HG03039 (cell line): ENCODE measurements around the gene POU6F1.
"Not testable (repeated sequence)": the region's sequence is repeated elsewhere in the genome, so short reads cannot be mapped to it uniquely, and the experiment has no call there.

Source experiments
- ATAC-seq: cut with Tn5 transposase; IDR thresholded peaks from one replicate; pipeline ENCODE4 v1.9.1; 2021; ENCODE audit warnings: mild to moderate bottlenecking, moderate library complexity; ENCODE audit not compliant: unreplicated experiment

Gene POU6F1

DNA sequence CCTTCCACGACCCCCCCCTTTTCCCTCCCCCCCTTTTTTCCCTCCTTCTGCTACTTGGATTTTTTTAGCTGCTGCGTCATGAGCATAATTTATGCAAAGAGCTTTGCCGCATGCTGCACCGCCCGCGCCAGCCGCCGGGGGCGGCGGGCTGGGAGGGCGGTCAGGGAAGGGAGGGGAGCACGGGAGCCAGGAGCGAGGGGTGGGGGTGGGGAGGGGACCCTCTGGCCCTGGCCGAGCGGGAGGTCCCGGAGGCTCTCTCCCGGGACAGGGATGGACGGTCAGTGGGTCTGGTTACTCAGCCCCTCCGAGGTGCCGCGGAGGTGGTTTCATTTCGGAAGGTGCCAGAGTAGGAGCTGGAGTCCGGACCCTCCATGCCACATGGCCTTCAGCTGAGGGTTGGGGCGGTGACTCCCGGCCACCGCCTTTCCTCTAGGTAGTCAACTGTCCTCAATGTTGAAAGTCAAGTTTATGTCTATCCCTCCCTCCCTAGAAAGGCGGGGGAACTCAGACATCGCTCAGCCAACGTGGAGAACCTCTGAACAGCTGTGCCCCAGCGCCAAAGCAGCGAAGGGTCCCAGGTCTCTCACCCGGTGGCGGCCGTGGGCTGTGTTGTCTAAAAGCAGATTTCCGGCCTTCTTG lies at the start of gene POU6F1:
TSS of gene POU6F1 (minus strand) at position 95 of the 639 bp plus-strand sequence. CDS start 11,226 bp downstream, outside the sequence.
- ATAC-seq, result peak; percentile 66

GRCh38 chr12:51265024-51265423 lies 47.2 kb upstream of the POU6F1 start:
- ATAC-seq, result no peak

- no peak for ATAC-seq
Measured at GRCh38 chr12:51264297-51264696, 46.4 kb upstream of the POU6F1 start.

GRCh38 chr12:51263341-51263740 lies 45.5 kb upstream of the POU6F1 start:
- no peak for ATAC-seq

GRCh38 chr12:51262758-51263177 lies 44.9 kb upstream of the POU6F1 start:
- no peak for ATAC-seq

DNA sequence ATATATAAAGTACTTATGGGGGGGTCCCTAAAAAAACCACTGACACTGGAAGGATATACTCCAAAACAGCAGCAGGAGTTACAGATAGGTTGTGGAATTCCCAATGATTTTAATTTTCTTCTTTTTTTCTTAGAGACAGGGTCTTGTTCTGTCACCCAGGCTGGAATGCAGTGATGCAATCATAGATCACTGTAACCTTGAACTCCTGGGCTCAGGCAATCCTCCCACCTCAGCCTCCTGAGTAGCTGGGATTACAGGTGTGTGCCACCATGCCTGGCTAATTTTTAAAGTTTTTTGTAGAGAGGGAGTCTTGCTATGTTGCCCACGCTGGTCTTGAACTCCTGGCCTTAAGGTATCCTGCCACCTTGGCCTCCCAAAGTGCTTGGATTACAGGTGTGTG lies 41.7 kb upstream of the POU6F1 start:
- ATAC-seq, result not testable (repeated sequence)

DNA sequence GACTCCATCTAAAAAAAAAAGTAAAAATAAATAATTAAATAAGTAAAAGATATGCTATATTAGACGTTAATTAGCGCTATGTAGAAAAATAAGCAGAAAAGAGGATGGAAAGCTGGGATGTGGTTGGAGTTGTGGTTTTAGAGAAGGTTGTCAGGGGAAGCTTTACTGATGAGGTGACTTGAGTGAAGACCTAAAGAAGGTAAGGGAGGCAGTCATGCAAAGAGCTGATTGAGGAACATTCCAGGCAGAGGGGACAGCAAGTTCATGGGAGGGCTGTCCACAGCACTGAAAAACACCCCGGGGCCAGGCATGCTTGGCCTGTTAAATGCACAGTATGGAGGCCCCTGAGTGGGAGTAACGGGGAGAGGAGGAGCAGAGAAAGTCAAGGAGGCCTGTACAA lies 36.7 kb upstream of the POU6F1 start:
- ATAC-seq, result no peak

DNA sequence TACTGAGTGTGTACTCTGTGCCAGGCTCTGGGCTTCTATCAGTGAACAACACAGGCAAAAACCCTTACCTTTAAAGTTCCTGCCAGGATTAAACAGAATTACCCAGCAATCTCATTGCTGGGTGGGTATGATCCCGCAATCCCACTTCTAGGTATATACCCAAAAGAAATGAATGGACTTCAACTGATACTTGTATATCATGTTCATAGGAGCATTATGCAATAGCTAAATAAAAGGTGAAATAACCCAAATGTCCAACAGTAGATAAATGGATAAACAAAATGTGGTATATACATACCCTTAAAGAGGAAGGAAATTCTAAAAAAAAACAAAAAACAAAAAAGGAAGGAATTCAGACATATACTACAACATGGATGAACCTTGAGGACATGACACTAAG lies 35.4 kb upstream of the POU6F1 start:
- no peak for ATAC-seq

DNA sequence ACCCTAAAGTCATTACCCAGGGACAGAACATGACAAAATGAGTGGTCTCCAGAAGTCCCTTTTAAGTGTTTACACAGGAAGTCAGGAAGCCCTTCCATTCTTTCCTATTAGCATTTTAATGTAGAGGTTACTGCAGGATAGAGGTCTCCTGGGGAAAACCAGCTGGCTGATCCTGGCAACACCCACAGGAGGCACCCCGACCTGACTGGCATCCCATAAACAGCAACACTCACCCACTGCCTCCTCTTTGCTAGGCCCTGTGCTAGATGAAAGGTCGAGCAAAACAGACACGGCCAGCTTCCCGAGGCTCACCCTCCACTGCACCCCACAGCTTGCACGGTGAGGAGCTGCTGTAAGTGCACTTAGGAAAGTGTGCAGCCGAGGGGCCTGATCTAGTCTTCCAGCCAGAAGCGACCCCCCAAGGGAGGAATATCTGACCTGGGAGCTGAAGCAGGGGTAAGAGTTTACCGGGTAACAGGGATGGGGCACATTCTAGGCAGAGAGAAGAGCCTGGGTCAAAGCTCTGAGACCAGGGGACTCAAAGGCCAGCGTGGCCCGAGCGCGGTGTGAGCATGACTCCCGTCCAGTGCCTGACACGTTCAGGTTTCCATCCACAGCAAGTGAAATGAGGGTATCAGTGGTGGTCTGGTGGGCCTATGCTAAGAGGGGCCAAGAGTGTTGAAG lies 29.8 kb upstream of the POU6F1 start:
- no peak for ATAC-seq

DNA sequence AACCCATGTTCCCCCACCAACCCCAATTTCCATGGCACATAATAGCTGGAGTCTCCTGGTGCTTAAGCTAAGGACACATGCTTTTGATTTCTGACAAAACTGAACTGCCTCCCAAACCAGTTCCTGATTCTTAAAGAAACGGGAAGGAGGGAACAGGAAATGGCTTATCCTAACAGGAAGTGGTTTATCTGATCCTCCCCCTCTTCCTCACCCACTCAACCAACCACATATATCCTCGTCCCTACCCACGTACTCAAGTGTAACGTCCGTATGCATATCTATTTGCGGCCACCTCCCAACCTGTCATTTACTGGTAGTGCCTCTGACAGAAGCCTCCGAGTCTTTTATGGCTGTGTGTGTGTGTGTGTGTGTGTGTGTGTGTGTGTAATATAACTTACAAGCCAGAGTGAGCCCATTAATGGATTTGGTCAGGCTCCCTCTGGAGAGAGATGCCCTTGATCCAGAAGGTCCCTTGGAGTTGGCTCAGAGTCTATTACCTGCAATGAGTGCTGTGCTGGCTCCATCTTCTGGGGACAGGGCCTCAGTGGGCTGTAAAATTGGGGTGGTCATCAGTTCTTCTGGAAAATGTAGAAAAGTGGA lies 28.5 kb upstream of the POU6F1 start:
- ATAC-seq, result no peak

DNA sequence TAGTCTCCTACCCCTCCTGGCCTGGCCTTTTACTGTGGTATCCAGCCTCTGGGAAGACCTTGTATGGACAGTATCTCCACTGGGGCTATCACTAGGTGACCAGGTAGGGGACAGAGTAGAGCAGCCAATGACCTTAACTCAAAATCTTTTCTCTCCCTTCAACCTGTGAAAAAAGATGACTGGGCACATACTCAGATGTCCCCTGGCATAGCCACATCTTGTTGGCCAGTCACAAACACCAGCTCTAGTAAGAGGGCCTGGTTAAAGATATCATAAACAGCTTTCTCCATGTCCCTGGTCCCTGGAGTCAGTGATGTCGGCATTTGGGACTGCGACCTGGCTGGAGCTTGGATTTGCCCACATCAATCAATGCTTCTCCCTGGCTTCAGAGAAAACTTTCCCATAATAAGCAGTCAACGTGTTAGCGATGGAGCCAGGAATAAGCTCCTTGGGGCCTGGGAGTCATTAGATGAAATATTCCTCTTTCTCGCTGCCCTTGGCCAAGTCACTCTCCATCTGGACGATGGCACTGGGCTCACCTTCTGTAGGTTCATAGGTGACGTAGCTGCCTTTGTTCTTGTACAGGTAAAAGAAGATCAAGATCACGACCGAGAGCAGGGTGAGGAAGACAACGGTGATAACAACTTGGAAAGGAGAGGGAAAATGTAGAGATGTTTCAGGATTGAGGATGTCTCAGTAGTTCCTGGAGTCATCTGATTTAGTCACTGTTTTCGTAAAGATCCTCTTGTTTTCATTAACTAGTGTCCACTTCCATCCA lies 27.8 kb upstream of the POU6F1 start:
- no peak for ATAC-seq

DNA sequence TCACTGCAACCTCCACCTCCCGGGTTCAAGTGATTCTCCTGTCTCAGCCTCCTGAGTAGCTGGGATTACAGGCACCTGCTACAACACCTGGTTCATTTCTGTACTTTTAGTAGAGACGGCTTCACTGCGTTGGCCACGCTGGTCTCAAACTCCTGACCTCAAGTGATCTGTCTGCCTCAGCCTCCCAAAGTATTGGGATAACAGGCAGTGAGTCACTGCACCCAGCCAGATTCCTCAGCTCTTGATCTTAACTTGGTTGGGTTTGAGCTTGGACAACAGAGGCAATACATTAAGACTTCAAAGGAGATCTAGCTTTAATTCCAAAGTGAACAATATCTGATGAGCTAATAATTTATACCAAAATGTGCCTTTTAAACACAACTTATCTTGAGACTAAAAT lies 26.4 kb upstream of the POU6F1 start:
- ATAC-seq, result no peak

GRCh38 chr12:51242876-51243275 lies 25.0 kb upstream of the POU6F1 start:
- ATAC-seq, result no peak

DNA sequence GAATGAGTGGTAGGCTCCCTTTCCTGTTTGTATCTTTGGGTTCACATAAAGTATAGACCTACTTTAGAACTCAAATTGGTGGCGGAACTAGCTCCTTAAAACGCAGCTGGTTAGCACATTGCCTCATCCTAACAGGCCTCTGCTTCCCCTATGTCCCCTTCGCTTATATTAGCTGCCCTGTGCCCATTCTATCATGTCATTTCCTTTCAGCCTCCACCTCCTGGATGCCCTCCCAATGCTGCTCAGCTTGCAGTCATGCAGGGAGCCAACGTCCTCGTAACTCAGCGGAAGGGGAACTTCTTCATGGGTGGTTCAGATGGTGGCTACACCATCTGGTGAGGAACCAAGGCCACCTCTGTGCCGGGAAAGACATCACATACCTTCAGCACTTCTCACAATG lies 24.3 kb upstream of the POU6F1 start:
- ATAC-seq, result no peak

DNA sequence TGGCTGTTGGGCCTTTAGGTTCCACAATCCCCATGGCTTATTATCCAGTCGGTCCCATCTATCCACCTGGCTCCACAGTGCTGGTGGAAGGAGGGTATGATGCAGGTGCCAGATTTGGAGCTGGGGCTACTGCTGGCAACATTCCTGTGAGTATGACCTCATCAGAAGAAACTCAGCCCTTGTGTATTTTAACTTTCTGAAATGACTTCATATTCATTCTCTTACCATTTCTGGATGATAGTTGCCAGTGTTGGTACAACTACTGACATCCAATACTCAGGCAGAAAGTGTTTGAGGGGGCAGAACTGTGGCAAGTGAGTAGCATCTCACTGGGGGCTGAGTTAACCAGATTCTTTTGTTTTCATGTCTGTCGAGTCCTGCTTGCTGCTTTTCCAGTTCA lies 23.1 kb upstream of the POU6F1 start:
- no peak for ATAC-seq

DNA sequence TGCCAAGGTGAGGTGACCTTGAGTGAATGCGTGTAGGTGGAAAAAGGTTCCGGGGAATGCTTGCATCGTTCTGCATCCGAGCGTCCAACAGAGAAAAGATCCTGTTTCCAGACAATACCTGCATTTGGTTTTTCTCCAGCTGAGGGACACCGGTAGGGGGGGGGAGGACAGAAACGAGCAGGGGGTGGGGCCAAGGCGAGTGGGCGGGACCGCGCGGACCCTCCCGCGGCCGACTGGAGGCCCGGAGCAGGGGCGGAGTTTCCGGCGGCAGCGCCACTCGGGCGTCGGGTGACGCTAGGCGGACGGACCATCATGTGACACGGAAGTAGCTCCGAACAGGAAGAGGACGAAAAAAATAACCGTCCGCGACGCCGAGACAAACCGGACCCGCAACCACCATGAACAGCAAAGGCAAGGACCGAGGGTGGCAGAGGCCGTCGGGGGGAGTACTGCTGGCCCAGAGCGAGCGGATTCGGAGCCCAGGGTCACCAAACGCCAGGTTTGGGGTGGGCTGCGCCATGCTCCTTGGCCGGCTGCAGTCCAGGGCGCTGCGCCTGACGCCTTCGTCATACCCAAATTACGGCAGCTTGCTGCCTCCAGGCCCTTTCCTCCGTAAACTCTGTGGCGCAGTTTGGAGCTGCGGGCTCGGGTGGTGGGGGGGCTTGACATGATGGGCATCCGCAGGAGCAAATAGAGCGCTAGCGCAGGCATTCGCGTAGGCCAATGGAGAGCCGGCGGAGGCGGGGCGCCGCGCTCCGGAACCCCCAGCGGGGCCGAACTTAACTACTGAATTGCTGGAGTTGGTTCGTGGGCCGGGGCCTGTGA lies 20.9 kb upstream of the POU6F1 start, which contains the start of gene DAZAP2:
TSS of gene DAZAP2 (plus strand) at position 317 of the 825 bp plus-strand sequence. CDS start at position 399, 82 bp downstream.
- peak; percentile 91 for ATAC-seq

- no peak for ATAC-seq
Measured at GRCh38 chr12:51238037-51238509, 20.2 kb upstream of the POU6F1 start.

DNA sequence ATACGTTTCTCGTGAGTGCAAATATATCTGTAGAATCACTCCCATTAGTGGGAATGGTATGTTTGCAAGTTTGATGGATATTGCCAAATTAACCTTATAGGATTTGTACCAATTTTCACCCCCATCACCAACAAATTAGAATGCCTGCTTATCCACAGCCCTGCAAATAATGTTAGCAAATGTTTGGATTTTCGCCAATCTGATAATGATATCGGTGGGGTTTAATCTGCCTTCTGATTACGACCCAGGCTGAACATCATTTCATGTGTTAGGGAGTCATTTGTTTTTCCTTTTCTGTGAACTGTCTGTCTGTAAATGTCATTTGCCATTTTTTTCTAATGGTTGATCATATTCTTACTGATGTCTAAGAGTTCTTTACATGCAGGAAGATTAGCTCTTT lies 16.7 kb upstream of the POU6F1 start:
- no peak for ATAC-seq

GRCh38 chr12:51232642-51233041 lies 14.8 kb upstream of the POU6F1 start:
- ATAC-seq, result no peak

DNA sequence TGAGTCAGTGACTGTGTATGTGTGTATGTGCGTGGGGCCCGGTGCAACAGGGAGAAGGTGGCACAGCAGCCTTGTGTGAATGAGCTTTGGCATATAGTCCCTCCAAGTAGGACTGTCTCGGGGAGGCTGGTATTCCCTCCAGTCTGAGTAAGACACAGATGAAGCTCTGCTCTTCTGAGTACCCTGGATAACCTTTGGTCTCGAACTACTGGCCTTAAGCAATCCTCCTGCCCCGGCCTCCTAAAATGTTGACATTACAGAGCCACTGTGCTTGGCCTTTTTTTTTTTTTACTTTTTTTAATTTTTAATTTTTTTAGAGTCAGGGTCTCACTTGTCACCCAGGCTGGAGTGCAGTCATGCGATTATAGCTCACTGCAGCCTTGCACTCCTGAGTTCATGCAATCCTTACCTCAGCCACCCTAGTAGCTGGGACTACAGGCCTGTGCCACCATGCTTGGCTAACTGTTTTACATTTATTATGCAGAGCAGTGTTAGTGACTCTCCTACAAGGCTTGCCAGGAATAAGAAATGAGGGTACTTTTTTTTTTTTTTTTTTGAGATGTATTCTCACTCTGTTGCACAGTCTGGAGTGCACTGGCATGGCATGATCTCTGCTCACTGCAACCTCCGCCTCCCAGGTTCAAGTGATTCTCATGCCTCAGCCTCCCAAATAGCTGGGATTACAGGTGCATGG lies 11.4 kb upstream of the POU6F1 start:
- ATAC-seq, result no peak
